Cardiac muscle cell (in vitro differentiated cells and primary cell): Measurements from ENCODE around the gene DELE1. TPM values are rescaled to one million over a fixed set of nuclear protein-coding genes. Genes with fewer than 3 reads are reported as not detected.
"Not testable (repeated sequence)": the region's sequence is repeated elsewhere in the genome, so short reads cannot be mapped to it uniquely, and the experiment has no call there.

Experiments
- DNase-seq, 2 donors: peaks; one replicate each; pipeline versions ENCODE4 v3.0.0 to v3.0.0-alpha.2; 2010 to 2017; ENCODE audit warnings: low read depth in 1 of 2, low spot score in 1 of 2
- H3K27ac ChIP-seq: fragments of 200-600 bp; sonication (generic); 2 replicates; pipeline ENCODE4 v1.5.1; 2016
- H3K27me3 ChIP-seq: fragments of 200-600 bp; sonication (generic); 2 replicates; pipeline ENCODE4 v1.6.0; 2016; ENCODE audit warnings: control low read depth
- H3K36me3 ChIP-seq: fragments of 200-600 bp; sonication (generic); 2 replicates; pipeline ENCODE4 v1.5.1; 2016; ENCODE audit warnings: control low read depth
- H3K4me1 ChIP-seq: fragments of 200-600 bp; sonication (generic); 2 replicates; pipeline ENCODE4 v1.8.1; 2017; ENCODE audit warnings: low read depth, mild to moderate bottlenecking, mixed run types
- H3K4me3 ChIP-seq: fragments of 200-600 bp; sonication (generic); 2 replicates; pipeline ENCODE4 v1.5.1; 2016; ENCODE audit warnings: mild to moderate bottlenecking
- H3K9me3 ChIP-seq: fragments of 200-600 bp; sonication (generic); 2 replicates; pipeline ENCODE4 v1.5.1; 2017; ENCODE audit warnings: low read depth, mild to moderate bottlenecking, control low read depth
- CTCF ChIP-seq: IDR thresholded peaks from 2 replicates; pipeline ENCODE4 v1.5.1; 2012; ENCODE audit warnings: low read depth, mild to moderate bottlenecking, low read length
- polyA plus RNA-seq: library from polyadenylated mRNA; unstranded; fragments of >200 nt; fragmentation: Nextera tagmentation; extraction: Ambion mirVana; gene quantifications from 2 replicates; pipeline ENCODE4 v1.2.1, GENCODE V29; 2016
- total RNA-seq: library from RNA; depleted of rRNA; stranded (reverse); fragments of >200 nt; gene quantifications from 2 replicates; pipeline ENCODE4 v1.2.3, GENCODE V29; 2016

DELE1 gene
- total and polyA plus RNA-seq, 2 experiments from 2014 or later = 58.1 to 101 TPM

- Histone ChIP-seq H3K4me3 (no peak overlapping the region), H3K36me3 (no peaks in the 10 kb centered on the region), H3K27me3 (peaks cover 69% of the 10 kb centered on the region), H3K27ac (no peak overlapping the region), H3K9me3 (no peaks in the 10 kb centered on the region), H3K4me1 (no peaks in the 10 kb centered on the region)
- no peak for TF ChIP-seq CTCF
- DNase-seq = no peak
These were observed 41.0 kb upstream of the DELE1 start for GRCh38 chr5:141882594-141883183.

DNA sequence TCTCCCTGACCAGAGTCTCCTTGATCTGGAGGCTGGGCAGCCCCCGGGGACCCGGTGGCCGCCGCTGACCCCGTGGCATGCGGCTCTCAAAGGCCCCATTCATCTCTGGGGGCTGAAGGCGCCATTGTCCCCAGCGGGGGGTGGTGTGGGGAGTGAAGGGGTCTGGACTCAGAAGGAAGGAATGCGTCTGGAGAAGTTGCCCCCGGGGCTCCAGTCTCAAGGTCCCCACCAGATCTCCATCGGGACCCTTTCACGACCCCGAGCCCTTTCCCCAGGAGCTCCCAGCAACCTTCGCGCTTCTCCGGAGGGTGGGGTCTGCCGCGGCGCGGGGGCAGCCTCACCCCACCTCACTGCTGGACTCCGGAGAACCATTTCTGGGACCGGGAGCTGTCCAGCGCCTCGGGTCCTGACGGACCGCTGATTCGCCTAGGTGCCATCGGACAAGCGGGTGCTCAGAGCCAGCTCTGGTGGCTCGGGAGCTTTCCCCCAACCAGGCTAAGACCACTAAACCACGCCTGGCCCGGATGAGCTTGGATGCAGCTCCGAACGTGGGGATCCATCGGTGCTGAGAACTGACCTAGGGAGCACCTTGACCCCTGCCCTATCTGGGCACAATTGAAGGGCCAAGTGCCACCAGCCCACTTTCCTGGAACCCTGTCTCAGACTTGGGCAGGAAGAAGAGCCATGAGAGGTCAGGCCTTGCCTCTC, 40.3 kb upstream of the DELE1 start:
- TF ChIP-seq CTCF = no peak
- H3K4me1 ChIP-seq = no peaks in the 10 kb centered on the region
- H3K4me3 ChIP-seq = no peak overlapping the region
- no peak overlapping the region for H3K27ac ChIP-seq
- H3K36me3 ChIP-seq = no peaks in the 10 kb centered on the region
- H3K27me3 ChIP-seq = peaks cover 64% of the 10 kb centered on the region
- no peaks in the 10 kb centered on the region for H3K9me3 ChIP-seq
- peak; percentile 50 to 88 for DNase-seq

- Histone ChIP-seq H3K4me1 (no peaks in the 10 kb centered on the region), H3K36me3 (no peaks in the 10 kb centered on the region), H3K9me3 (no peaks in the 10 kb centered on the region), H3K4me3 (no peak overlapping the region), H3K27me3 (peaks cover 64% of the 10 kb centered on the region), H3K27ac (no peak overlapping the region)
- no peak for DNase-seq
- no peak for TF ChIP-seq CTCF
These were observed 39.8 kb upstream of the DELE1 start for GRCh38 chr5:141883892-141884318.

GRCh38 chr5:141889282-141889871, 34.3 kb upstream of the DELE1 start:
- Histone ChIP-seq H3K9me3 (no peaks in the 10 kb centered on the region), H3K4me3 (no peak overlapping the region), H3K36me3 (no peaks in the 10 kb centered on the region), H3K27me3 (peaks cover 15% of the 10 kb centered on the region), H3K27ac (no peak overlapping the region), H3K4me1 (no peaks in the 10 kb centered on the region)
- peak; percentile 45 for TF ChIP-seq CTCF
- DNase-seq = peak in 1 of 2 donors; percentile 32

GRCh38 chr5:141890429-141890828, 33.2 kb upstream of the DELE1 start:
- not testable (repeated sequence) for H3K27me3 ChIP-seq, H3K27ac ChIP-seq, DNase-seq, H3K36me3 ChIP-seq, H3K4me1 ChIP-seq, H3K4me3 ChIP-seq, H3K9me3 ChIP-seq

GRCh38 chr5:141897425-141897824, 26.2 kb upstream of the DELE1 start:
- Histone ChIP-seq H3K36me3 (no peaks in the 10 kb centered on the region), H3K4me3 (no peak overlapping the region), H3K27ac (no peak overlapping the region), H3K27me3 (no peaks in the 10 kb centered on the region), H3K4me1 (no peaks in the 10 kb centered on the region), H3K9me3 (no peaks in the 10 kb centered on the region)
- DNase-seq = no peak
- no peak for TF ChIP-seq CTCF
